ENCODE results near the gene SMYD3.

The SMYD3 gene

DNA sequence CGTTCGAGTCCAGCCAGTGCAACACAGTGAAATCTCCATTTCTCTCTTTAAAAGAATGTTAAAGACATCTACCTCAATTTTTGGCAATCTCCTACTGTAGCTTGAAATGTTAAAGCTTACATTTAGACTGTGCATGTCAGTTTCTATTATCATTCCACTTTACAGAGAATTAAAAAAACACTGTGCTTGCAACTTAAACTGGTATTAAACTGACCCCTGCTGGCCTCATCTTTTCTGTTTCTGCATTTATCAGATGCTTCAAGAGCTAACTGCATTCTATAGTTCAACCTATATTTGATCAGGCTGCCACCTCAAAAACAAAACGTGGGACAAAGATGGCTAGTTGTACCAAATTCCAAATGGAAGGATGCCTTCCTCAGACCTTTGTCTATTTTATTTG is 226.5 kb downstream of the SMYD3 start:
- DNase-seq (ENCODE audit: low read depth in 3 of 3, low spot score in 1 of 3): no peak

DNA sequence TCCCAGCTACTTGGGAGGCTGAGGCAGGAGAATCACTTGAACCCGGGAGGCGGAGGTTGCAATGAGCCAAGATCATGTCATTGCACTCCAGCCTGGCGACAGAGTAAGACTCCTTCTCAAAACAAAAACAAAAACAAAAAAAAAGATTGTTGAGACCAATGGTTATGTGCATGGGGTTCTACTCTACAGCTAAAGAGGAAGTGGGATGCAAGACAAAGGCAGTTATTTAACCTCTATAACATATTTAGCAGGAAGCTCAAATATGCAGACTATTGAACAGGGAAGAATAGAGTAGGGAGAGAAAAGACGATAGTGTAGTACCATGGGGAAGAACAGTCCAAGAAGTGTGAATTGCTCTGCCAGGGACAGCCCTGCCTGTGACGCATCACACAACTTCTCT is 227.7 kb downstream of the SMYD3 start:
- no peak for DNase-seq (ENCODE audit: low read depth in 3 of 3, low spot score in 1 of 3)

DNA sequence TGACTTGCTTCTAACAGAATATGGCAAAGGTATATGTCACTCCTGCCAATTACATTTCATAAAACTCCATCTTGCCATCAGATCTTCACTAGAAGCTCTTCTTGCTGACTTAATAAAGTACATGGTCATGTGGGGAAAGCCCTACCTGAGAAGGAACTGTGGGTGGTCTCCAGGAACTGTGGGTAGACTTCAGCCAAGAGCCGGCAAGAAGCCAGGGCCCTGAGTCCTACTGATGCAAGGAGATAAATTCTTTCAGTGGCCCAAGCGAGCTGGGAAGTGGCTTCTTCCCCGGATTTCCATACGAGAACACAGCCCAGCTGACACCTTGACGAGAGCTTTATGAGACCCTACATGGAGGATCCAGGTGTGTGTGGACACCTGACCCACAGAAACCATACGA is 228.7 kb downstream of the SMYD3 start:
- no peak for DNase-seq (ENCODE audit: low read depth in 3 of 3, low spot score in 1 of 3)

- no peak for DNase-seq (ENCODE audit: low read depth in 3 of 3, low spot score in 1 of 3)
These were observed 232.0 kb downstream of the SMYD3 start for GRCh38 chr1:246275036-246275435.

DNA sequence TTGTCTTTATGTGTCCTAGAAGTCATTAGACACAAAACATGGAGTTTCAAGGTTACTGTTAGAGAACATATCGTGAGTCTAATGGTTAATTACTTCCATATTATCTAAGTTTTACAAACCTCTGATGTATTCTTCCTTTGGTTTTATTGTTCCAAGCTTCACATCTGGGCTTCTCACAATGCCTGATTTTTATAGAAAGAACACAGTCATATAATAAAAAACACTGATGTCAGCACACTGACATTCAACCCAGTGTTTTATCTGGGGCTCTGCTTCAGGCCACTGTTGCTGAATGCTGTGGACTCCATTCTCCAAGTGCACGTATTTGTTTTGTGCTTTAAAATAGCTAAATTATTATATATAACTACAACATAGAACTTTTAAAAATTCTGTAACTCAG is 232.9 kb downstream of the SMYD3 start:
- DNase-seq (ENCODE audit: low read depth in 3 of 3, low spot score in 1 of 3): no peak

DNA sequence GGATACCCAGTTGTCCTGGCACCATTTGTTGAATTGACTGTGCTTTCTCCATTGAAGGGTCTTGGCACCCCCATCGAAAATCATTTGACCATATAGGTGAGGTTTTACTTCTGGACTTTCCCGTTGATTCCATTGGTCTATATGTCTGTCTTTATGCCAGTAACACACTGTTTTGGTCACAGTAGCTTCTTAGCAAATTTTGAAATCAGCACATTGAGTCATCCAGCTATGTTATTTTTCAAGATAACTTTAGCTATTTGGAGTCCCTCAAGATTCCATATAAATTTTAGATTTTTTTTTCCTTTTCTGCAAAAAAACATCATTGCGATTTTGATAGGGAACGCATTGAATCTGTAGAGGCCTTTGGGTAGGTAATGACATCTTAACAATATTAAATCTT is 235.6 kb downstream of the SMYD3 start:
- no peak for DNase-seq (ENCODE audit: low read depth in 3 of 3, low spot score in 1 of 3)

- DNase-seq (ENCODE audit: low read depth in 3 of 3, low spot score in 1 of 3): no peak
These were observed 236.8 kb downstream of the SMYD3 start for GRCh38 chr1:246270236-246270635.

GRCh38 chr1:246269466-246269865 is 237.6 kb downstream of the SMYD3 start:
- DNase-seq (ENCODE audit: low read depth in 3 of 3, low spot score in 1 of 3): no peak

DNA sequence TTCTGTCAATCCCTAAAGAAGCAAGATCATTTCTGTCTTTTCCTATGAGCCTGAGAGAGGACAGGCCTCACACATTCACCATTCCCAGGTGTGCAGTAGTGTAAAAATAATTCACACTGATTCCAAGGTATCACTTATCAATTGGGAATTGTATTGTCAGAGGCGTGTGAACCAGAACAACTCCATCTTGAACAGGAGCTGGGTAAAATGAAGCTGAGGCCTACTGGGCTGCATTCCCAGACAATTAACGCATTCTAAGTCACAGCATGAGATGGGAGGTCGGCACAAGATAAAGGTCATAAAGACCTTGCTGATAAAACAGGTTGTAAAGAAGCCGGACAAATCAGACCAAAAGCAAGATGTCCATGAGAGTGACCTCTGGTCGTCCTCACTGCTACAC is 239.2 kb downstream of the SMYD3 start:
- DNase-seq (ENCODE audit: low read depth in 3 of 3, low spot score in 1 of 3): no peak

- DNase-seq (ENCODE audit: low read depth in 3 of 3, low spot score in 1 of 3): no peak
These were observed 239.7 kb downstream of the SMYD3 start for GRCh38 chr1:246267426-246267825.

GRCh38 chr1:246265481-246265880 is 241.6 kb downstream of the SMYD3 start:
- no peak for DNase-seq (ENCODE audit: low read depth in 3 of 3, low spot score in 1 of 3)

GRCh38 chr1:246262281-246262680 is 244.8 kb downstream of the SMYD3 start:
- DNase-seq (ENCODE audit: low read depth in 3 of 3, low spot score in 1 of 3): no peak

DNA sequence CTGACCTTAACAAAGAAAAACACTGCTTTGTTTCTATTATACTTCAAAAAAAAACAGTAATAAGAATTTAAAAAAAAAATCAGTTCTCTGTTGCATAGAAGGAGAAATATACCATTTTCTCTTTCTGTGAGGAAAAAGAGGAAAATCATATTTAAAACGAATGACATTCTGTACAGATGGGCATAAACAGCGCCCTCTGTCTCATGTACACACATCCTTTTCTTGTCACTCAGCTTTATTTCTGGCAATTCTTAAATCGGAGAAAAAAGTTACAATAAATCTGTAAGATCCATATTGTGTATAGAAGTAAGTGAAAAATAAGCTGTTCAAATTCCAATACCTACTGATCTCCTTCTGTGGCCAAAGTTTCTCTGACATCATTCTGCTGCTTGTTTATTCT is 245.4 kb downstream of the SMYD3 start:
- DNase-seq (ENCODE audit: low read depth in 3 of 3, low spot score in 1 of 3): no peak

- no peak for DNase-seq (ENCODE audit: low read depth in 3 of 3, low spot score in 1 of 3)
These were observed 248.8 kb downstream of the SMYD3 start for GRCh38 chr1:246258250-246258649.

- no peak for DNase-seq (ENCODE audit: low read depth in 3 of 3, low spot score in 1 of 3)
These were observed 251.3 kb downstream of the SMYD3 start for GRCh38 chr1:246255773-246256172.

DNA sequence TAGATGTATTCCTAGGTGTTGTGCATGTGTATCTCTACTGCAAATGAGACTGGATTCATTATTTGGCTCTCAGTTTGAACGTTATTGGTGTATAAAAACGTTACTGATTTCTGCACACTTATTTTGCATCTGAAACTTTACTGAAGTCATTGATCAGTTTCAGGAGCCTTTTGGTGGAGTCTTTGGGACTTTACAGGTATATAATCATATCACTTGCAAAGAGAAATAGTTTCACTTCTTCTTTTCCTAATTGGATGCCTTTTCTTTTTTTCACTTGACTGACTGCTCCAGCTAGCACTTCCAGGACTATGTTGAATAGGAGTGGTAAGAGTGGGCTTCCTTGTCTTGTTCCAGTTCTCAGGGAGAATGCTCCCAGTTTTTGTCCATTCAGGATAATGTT is 252.2 kb downstream of the SMYD3 start:
- DNase-seq (ENCODE audit: low read depth in 3 of 3, low spot score in 1 of 3): no peak

- no peak for DNase-seq (ENCODE audit: low read depth in 3 of 3, low spot score in 1 of 3)
These were observed 260.6 kb downstream of the SMYD3 start for GRCh38 chr1:246246430-246246829.

DNA sequence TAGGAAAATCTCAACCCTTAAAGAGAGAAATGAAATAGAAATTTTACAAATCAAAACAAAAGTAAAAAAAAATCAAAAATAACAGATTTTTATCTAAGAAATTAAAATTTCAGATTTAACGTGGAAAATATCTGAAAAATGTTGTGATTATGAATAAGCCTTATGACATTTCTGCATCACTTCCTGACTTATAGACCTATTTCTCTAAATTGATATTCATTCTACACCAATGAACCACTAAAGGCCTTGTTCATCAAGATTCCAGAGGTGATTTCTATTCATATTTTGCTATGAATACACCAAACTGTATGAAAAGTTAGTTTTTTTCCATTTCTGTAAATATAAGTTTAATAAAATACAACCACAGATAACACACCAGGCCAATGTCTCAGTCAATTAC is 261.5 kb downstream of the SMYD3 start:
- DNase-seq (ENCODE audit: low read depth in 3 of 3, low spot score in 1 of 3): no peak

DNA sequence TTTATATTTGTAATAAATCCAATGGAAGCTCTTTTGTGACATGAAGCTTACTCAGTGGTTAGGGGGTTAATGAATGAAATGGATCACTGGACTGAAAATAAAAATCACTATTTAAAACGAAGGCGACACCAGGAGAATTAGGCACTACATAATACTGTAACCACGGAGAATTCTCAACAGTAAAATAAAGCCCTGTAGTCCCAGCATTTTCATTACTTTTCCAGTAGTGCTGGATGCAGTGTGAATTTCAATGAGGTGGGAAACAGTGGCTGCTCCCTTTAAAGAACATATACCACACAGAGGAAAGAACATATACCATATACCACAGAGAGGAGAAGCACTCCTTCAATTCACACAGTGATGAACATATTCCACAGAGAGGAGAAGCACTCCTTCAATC is 275.0 kb downstream of the SMYD3 start:
- no peak for DNase-seq (ENCODE audit: low read depth in 3 of 3, low spot score in 1 of 3)

DNA sequence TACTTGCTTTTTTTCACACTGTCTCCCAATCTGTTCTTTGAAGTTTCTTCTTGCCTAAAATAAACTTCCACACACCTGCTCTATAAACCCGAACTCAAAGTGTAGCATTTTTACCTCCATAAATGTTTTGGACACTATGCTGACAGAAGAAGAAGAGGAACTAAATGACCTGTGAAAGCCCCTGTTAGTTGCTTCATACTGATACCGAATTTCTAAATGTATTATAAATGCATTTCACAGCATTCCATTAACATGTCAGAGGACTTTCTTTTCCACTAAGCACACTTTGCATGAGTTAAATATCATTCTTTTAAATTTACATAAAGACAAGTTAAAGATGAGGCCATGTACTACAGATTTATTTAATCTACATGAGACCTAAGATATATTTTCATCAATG is 281.0 kb downstream of the SMYD3 start:
- DNase-seq (ENCODE audit: low read depth in 3 of 3, low spot score in 1 of 3): no peak

GRCh38 chr1:246221485-246222255 is 285.4 kb downstream of the SMYD3 start:
- no peak for DNase-seq (ENCODE audit: low read depth in 3 of 3, low spot score in 1 of 3)

- DNase-seq (ENCODE audit: low read depth in 3 of 3, low spot score in 1 of 3): no peak
These were observed 286.5 kb downstream of the SMYD3 start for GRCh38 chr1:246220495-246221065.

- no peak for DNase-seq (ENCODE audit: low read depth in 3 of 3, low spot score in 1 of 3)
These were observed 287.5 kb downstream of the SMYD3 start for GRCh38 chr1:246219508-246220030.

All from stimulated activated CD4-positive, alpha-beta T cell treated with anti-CD3 and anti-CD28 coated beads, TNF-alpha, amount 100 ng/mL, for 1 hour (primary cell).